GM12878 (cell line): ENCODE measurements around the gene ADAMTS14. TPM values are rescaled to one million over a fixed set of nuclear protein-coding genes. Genes with fewer than 3 reads are reported as not detected.

Experiments used
- ATAC-seq: fragments of 200-7000 bp; cut with Tn5 transposase; 3 replicates; pipeline ENCODE4 v1.9.1; 2020; ENCODE audit warnings: mild to moderate bottlenecking, moderate library complexity
- BruUV-seq: library from RNA; stranded (reverse); fragments of 400-500 nt; replicated peaks from 2 replicates; lab custom pipeline; 2021; lab: Mats Ljungman, UMichigan
- CTCF ChIA-PET: fragments of 300-600 bp; sonication (Branson Sonifier 250); formaldehyde crosslinking; extraction: SDS; loops from one replicate; lab custom pipeline; 2021; ENCODE audit warnings: inconsistent platforms; lab: Yijun Ruan, JAX
- POLR2A ChIA-PET: fragments of 350-600 bp; formaldehyde crosslinking; extraction: SDS; loops from one replicate; lab custom pipeline; 2021; ENCODE audit warnings: inconsistent platforms; lab: Charles Lee
- RAD21 ChIA-PET: fragments of 300-600 bp; sonication (Branson Sonifier 250); formaldehyde crosslinking; loops from one replicate; lab custom pipeline; 2023; ENCODE audit warnings: antibody characterized with exemption; ENCODE audit not compliant: unreplicated experiment; lab: Charles Lee
- SMC1A ChIA-PET: fragments of 300-600 bp; sonication (Branson Sonifier 250); formaldehyde crosslinking; loops from one replicate; lab custom pipeline; 2023; ENCODE audit not compliant: unreplicated experiment, uncharacterized antibody; lab: Charles Lee
- DNase-seq: peaks from one replicate; pipeline ENCODE4 v3.0.0-alpha.2; 2011; ENCODE audit warnings: low read depth, low spot score
- FAIRE-seq: peaks from 3 replicates; lab custom pipeline; 2011; peaks lifted over from hg19 to GRCh38; lab: Jason Lieb, UNC
- H2AFZ ChIP-seq: 2 replicates; pipeline ENCODE4 v1.6.0; 2011; ENCODE audit warnings: low read depth, low read length, control low read depth; ENCODE audit not compliant: control insufficient read depth
- H3K27ac ChIP-seq: 2 replicates; pipeline ENCODE4 v1.5.1; 2011; ENCODE audit warnings: control low read depth; ENCODE audit not compliant: control insufficient read depth, insufficient read depth
- H3K27me3 ChIP-seq, 2 experiments: replicated peaks in 1 of 2; 2 replicates each; pipeline versions ENCODE4 v1.6.0 to v1.6.1; 2011; ENCODE audit warnings: low read length in 1 of 2; ENCODE audit not compliant: control insufficient read depth in 2 of 2, insufficient read depth in 2 of 2
- H3K36me3 ChIP-seq, 2 experiments: 2 replicates each; pipeline ENCODE4 v1.5.1; 2011; ENCODE audit warnings: low read length in 1 of 2; ENCODE audit not compliant: control insufficient read depth in 2 of 2, insufficient read depth in 2 of 2
- H3K4me1 ChIP-seq: 2 replicates; pipeline ENCODE4 v1.6.1; 2011; ENCODE audit warnings: mild to moderate bottlenecking, low read length, moderate library complexity, mixed read lengths; ENCODE audit not compliant: control insufficient read depth, insufficient read depth
- H3K4me2 ChIP-seq: 2 replicates; pipeline ENCODE4 v1.6.0; 2011; ENCODE audit warnings: control low read depth; ENCODE audit not compliant: control insufficient read depth, insufficient read depth
- H3K4me3 ChIP-seq: fragments of 200-600 bp; sonication (generic); 2 replicates; pipeline ENCODE4 v1.5.1; 2016
- H3K79me2 ChIP-seq: 2 replicates; pipeline ENCODE4 v1.6.0; 2011; ENCODE audit warnings: low read length; ENCODE audit not compliant: control insufficient read depth, insufficient read depth
- H3K9ac ChIP-seq: 2 replicates; pipeline ENCODE4 v1.8.0; 2011; ENCODE audit warnings: low read length, control low read depth, mixed read lengths; ENCODE audit not compliant: control insufficient read depth, insufficient read depth
- H3K9me3 ChIP-seq: replicated peaks from 3 replicates; pipeline ENCODE4 v1.5.1; 2011; ENCODE audit warnings: mild to moderate bottlenecking, low read length; ENCODE audit not compliant: control insufficient read depth, insufficient read depth
- H4K20me1 ChIP-seq: 2 replicates; pipeline ENCODE4 v1.6.0; 2011; ENCODE audit not compliant: control insufficient read depth, insufficient read depth
- RUNX3 ChIP-seq: IDR thresholded peaks from 2 replicates; pipeline ENCODE4 v1.6.1; 2012; ENCODE audit warnings: low read length, inconsistent platforms
- ZNF592 ChIP-seq: fragments of 450-650 bp; IDR thresholded peaks from 2 replicates; pipeline ENCODE4 v1.6.1; 2017; ENCODE audit warnings: mild to moderate bottlenecking, moderate library complexity
- WGBS: methylation state at CpG from one replicate; pipeline ENCODE4 v1.1.6; 2016; ENCODE audit warnings: low lambda C conversion rate; ENCODE audit not compliant: insufficient replicate concordance, insufficient coverage; ENCODE audit errors: missing lambda C conversion rate; 5-methylcytosine and 5-hydroxymethylcytosine counted together
- in situ Hi-C: fragments of 300-500 bp; cut with MboI; formaldehyde crosslinking; loops from 9 replicates; pipeline ENCODE4 v1.14.3; 2018; ENCODE audit warnings: mixed read lengths
- intact Hi-C: fragments of 100-400 bp; cut with micrococcal nuclease; formaldehyde crosslinking; loops from one replicate; pipeline ENCODE4 v1.14.2; 2022; ENCODE audit not compliant: unreplicated experiment
- polyA plus RNA-seq, 11 experiments: library from polyadenylated mRNA; depleted of rRNA in 4 of 11; unstranded in 6 of 11; stranded (reverse) in 5 of 11; fragments of >200 nt; fragmentation: Nextera tagmentation in 4 of 11; fragmentation: Illumina TruSeq in 1 of 11; extraction: Ambion mirVana in 4 of 11; extraction: Trizol in 1 of 11; gene quantifications; 1 replicate in 1 of 11; 2 replicates in 10 of 11; pipeline versions ENCODE4 v1.2.1 to v1.2.3, GENCODE V29; 2011 to 2016; ENCODE audit warnings: inconsistent platforms in 2 of 11, missing spikeins in 2 of 11, low read depth in 1 of 11
- total RNA-seq, 4 experiments: library from RNA; depleted of rRNA in 3 of 4; stranded (reverse); fragments of >200 nt in 3 of 4; fragmentation: Illumina TruSeq in 1 of 4; extraction: Trizol in 1 of 4; gene quantifications; 2 replicates each; pipeline versions ENCODE4 v1.2.1 to v1.2.3, GENCODE V29; 2013 to 2021

The ADAMTS14 gene
- total and polyA plus RNA-seq, 10 of the 15 experiments (the other 5 are each of a cell fraction or from before 2014, with no cell fraction given), result 0.03 to 0.05 TPM; not detected in 8

GRCh38 chr10:70664702-70665195 lies 7.6 kb upstream of the ADAMTS14 start:
- Histone ChIP-seq H3K79me2 (no peaks in the 10 kb centered on the region), H4K20me1 (no peaks in the 10 kb centered on the region), H3K4me2 (no peak overlapping the region), H2AFZ (no peak overlapping the region), H3K9me3 (no peaks in the 10 kb centered on the region; the same call in 2 of the 3 replicates), H3K9ac (no peak overlapping the region), H3K27me3 (no peaks in the 10 kb centered on the region), H3K4me3 (no peak overlapping the region), H3K4me1 (peaks cover 6% of the 10 kb centered on the region), H3K36me3 (no peaks in the 10 kb centered on the region)
- in situ Hi-C loops (no loop called here), intact Hi-C loops (no loop called here)
- peak; percentile 78 for ATAC-seq
- ChIA-PET SMC1A (no interaction called here), RAD21 (no interaction called here), CTCF (no interaction called here), POLR2A (no interaction called here)
- no peak for DNase-seq
- FAIRE-seq, result peak; percentile 23
- TF ChIP-seq ZNF592 (no peak), RUNX3 (0 out of 2 replicates have a peak, but pooled peaks have one; percentile 25)
- TF ChIP-seq, all 136 proteins: peak for 1
- no TSS peak for BruUV-seq
- no peak overlapping the region for H3K27ac ChIP-seq
- 19% methylated on average over 6 of the region's 6 CpGs for WGBS
